HG03039 (cell line): Measurements from ENCODE around the gene C4orf33.
"Not testable (repeated sequence)": the region's sequence is repeated elsewhere in the genome, so short reads cannot be mapped to it uniquely, and the experiment has no call there.

Experiments used
- ATAC-seq: cut with Tn5 transposase; IDR thresholded peaks from one replicate; pipeline ENCODE4 v1.9.1; 2021; ENCODE audit warnings: mild to moderate bottlenecking, moderate library complexity; ENCODE audit not compliant: unreplicated experiment

The C4orf33 gene, protein sequence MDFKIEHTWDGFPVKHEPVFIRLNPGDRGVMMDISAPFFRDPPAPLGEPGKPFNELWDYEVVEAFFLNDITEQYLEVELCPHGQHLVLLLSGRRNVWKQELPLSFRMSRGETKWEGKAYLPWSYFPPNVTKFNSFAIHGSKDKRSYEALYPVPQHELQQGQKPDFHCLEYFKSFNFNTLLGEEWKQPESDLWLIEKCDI

GRCh38 chr4:129095811-129096454 lies at the start of gene C4orf33:
TSS of gene C4orf33 (plus strand) at chr4:129096152. CDS start at chr4:129102611, 6,459 bp downstream.
- peak; percentile 39 for ATAC-seq

DNA sequence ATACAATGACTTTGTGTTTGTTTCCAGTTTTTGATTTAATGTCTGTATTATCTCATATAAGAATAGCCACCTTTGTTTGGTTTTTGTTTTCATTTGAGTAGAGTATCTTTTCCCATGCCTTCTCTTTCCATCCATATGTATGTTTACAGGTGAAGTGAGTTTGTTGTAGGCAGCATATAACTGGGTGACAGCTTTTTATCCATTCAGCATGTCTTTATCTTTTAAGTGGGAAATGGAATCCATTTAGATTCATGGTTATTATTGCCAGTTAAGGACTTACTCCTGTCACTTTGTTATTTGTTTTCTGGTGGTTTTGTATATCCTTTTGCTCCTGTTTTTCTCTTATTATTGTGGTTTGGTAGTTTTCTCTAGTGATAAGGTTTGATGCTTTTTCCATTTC lies 36.9 kb upstream of the C4orf33 start:
- no peak for ATAC-seq

GRCh38 chr4:129062580-129062979 lies 33.4 kb upstream of the C4orf33 start:
- ATAC-seq, result no peak

GRCh38 chr4:129063640-129064039 lies 32.3 kb upstream of the C4orf33 start:
- ATAC-seq, result no peak

DNA sequence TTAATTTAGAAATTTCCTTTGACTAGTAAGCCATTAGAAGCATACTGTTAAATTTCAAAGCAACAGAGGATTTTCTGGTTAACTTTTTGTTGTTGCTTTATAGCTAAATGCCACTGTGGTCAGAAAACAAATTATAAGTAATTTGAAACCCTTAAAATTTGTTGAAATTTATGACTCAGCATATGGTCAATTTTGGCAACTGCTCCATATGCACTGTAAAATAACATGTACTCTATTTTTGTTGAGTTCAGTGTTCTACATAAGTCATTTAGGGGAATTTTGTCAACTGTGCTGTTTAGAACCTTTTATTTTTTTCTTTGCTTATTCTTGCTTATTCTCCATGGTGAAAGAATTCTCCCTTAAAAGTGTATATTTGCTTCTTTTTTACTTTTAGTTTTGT lies 31.2 kb upstream of the C4orf33 start:
- no peak for ATAC-seq

GRCh38 chr4:129069537-129069936 lies 26.4 kb upstream of the C4orf33 start:
- ATAC-seq, result not testable (repeated sequence)

GRCh38 chr4:129077326-129077725 lies 18.6 kb upstream of the C4orf33 start:
- no peak for ATAC-seq

- no peak for ATAC-seq
These were observed 15.8 kb upstream of the C4orf33 start for GRCh38 chr4:129080129-129080528.

GRCh38 chr4:129082302-129082701 lies 13.7 kb upstream of the C4orf33 start:
- no peak for ATAC-seq

GRCh38 chr4:129085472-129085871 lies 10.5 kb upstream of the C4orf33 start:
- ATAC-seq, result no peak

DNA sequence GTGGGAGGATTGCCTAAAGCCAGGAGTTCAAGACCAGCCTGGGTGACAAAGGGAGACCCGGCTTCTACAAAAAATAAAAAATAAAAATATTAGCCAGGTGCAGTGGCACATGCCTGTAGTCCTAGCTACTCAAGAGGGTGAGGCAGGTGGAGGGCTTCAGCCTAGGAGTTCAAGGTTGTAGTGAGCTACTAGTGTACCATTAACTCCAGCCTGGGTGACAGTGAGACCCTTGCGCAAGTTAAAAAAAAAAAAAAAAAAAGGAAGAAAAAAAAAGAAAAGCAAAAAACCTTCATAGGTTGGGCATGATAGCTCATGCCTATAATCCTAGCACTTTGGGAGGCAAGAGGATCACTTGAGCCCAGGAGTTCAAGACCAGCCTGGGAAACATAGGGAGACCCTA lies 8.4 kb upstream of the C4orf33 start:
- ATAC-seq, result no peak

DNA sequence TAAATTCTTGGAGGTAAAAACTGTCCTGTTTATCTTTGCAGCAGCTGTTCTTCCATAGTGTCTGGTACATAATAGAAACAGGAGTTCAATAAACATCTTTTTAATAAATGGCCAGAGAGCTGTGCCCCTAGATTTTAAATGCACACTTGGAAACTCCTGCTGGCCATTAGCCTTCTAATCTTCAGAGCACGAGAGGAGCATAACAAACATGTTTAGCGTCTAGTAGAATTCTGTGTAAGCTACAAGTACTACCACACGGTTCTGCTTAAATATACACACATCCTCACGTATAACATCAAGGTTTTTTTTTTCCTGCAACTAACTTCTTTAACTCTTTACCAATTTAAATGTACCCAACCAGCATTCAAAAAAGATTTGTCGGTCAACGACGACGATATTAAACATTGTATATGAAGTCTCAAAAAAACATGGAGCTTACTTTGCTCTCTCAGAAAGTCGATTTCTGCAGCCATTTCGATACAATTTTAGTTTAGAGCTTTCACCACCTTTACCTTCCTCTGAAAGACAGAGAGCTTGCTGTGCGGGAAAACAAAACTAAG lies 3.2 kb upstream of the C4orf33 start:
- ATAC-seq, result no peak

- ATAC-seq, result peak; percentile 95
These were observed 2.6 kb upstream of the C4orf33 start, which contains the start of gene SCLT1 for GRCh38 chr4:129093191-129093920. TSS of gene SCLT1 (minus strand) at chr4:129093539. CDS start at chr4:129093103, 436 bp downstream.

- ATAC-seq, result no peak
These were observed 1.6 kb upstream of the C4orf33 start for GRCh38 chr4:129094347-129094746.

DNA sequence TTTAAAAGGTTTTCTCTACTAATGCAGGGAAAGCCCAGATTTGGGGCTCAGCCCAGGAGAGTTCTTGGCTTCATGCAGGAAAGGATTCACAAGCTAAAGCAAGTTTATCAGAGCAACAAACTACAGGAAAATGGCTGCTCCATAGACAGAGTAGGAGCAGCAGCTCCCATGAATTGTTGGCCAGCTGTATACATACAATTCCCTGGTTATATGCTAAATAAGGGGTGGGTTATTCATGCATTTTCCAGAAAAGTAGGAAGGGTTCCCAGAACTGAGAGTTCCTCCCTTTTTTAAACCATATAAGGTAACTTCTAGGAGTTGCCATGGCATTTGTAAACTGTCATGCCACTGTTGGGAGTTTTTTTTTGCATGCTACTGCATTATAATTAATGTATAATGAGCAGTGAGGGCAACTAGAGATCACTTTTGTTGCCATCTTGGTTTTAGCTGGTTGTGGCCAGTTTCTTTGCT lies 2.6 kb downstream of the C4orf33 start:
- ATAC-seq, result no peak

DNA sequence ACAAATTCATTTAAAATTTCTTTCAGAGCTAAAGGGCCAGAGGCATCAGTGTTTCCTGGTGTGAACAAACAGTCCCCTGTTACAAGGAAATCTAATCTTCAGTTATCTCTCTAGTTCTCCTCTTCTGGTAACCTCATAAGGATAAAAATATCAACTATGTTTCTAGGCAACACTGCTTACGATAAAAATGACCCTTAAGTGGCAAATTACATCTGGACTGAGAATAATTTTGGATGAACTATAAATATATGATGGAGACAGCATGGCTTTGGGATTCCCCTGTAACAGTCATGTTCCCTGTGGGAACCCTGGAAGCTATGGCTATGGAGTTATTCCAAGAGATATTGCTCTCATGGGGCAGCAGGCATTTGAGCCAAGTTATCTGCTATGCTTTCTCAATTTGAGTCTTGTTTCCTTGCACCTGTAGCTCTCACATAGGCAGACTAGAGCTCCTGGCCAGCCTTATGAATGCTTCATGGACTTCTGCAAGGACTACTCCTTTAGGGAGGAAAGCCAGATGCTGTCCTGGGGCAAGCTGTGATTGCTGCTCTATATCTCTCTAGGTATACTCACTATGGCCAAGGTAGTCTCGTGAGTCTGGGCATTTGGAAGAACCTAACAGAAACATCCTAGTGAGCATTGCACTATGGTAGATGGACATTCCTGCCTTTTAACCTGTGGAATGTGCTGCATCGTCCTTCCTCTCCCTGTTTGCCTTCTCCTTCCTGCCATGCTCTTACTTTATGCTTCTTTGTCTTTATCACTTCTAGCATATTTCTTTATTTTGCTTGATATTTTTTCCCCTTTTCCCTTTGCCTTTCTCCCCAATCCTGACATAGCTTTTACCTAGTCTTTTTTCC lies 14.2 kb downstream of the C4orf33 start:
- no peak for ATAC-seq

- no peak for ATAC-seq
These were observed 15.0 kb downstream of the C4orf33 start for GRCh38 chr4:129110931-129111330.

DNA sequence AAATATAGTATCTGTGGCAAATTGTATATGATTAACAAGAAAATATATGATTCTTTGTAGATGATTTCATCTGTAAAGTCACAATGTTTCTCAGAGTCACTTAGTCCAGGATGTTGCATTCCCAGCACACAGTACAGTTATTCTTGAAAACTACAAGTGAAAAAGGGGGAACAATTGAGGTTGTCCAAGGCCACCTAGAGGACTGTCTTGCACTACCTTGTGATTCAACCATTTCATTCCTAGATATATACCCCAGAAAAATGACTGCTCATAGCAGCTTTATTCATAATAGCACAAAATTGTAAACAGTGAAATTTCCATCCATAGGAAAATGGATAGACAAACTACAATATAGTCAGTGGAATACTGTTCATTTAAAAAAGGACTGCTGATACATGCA lies 16.0 kb downstream of the C4orf33 start:
- ATAC-seq, result no peak

DNA sequence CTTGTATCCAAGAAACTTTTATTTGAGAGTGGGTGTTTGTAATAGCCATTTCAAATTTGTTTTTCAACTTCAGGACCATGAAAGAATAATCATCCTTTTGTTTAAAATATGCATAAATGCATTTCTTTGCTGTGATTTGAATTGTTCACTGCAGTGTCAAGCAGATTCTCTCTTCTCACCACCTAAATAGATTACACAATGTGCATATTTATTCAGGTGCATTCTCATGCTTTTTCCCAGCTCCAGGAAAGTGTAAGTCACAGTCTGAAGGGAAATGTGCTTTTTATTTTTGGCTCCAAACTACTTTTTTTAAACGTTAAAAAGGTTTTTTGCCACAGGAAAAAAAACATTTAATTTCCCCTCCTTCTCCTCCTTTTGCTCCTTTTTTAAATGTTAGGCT lies 17.5 kb downstream of the C4orf33 start:
- no peak for ATAC-seq

GRCh38 chr4:129113919-129114318 lies 18.0 kb downstream of the C4orf33 start:
- ATAC-seq, result no peak

GRCh38 chr4:129117705-129118104 lies 21.8 kb downstream of the C4orf33 start:
- no peak for ATAC-seq
